GM12878 (cell line): ENCODE data around the gene OR4K14. TPM values are rescaled to one million over a fixed set of nuclear protein-coding genes. Genes with fewer than 3 reads are reported as not detected.

Experiments
- ATAC-seq: fragments of 200-7000 bp; cut with Tn5 transposase; 3 replicates; pipeline ENCODE4 v1.9.1; 2020; ENCODE audit warnings: mild to moderate bottlenecking, moderate library complexity
- BruUV-seq: library from RNA; stranded (reverse); fragments of 400-500 nt; replicated peaks from 2 replicates; lab custom pipeline; 2021; lab: Mats Ljungman, UMichigan
- CTCF ChIA-PET: fragments of 300-600 bp; sonication (Branson Sonifier 250); formaldehyde crosslinking; extraction: SDS; loops from one replicate; lab custom pipeline; 2021; ENCODE audit warnings: inconsistent platforms; lab: Yijun Ruan, JAX
- POLR2A ChIA-PET: fragments of 350-600 bp; formaldehyde crosslinking; extraction: SDS; loops from one replicate; lab custom pipeline; 2021; ENCODE audit warnings: inconsistent platforms; lab: Charles Lee
- RAD21 ChIA-PET: fragments of 300-600 bp; sonication (Branson Sonifier 250); formaldehyde crosslinking; loops from one replicate; lab custom pipeline; 2023; ENCODE audit warnings: antibody characterized with exemption; ENCODE audit not compliant: unreplicated experiment; lab: Charles Lee
- SMC1A ChIA-PET: fragments of 300-600 bp; sonication (Branson Sonifier 250); formaldehyde crosslinking; loops from one replicate; lab custom pipeline; 2023; ENCODE audit not compliant: unreplicated experiment, uncharacterized antibody; lab: Charles Lee
- DNase-seq: peaks from one replicate; pipeline ENCODE4 v3.0.0-alpha.2; 2011; ENCODE audit warnings: low read depth, low spot score
- FAIRE-seq: peaks from 3 replicates; lab custom pipeline; 2011; peaks lifted over from hg19 to GRCh38; lab: Jason Lieb, UNC
- H2AFZ ChIP-seq: 2 replicates; pipeline ENCODE4 v1.6.0; 2011; ENCODE audit warnings: low read depth, low read length, control low read depth; ENCODE audit not compliant: control insufficient read depth
- H3K27ac ChIP-seq: 2 replicates; pipeline ENCODE4 v1.5.1; 2011; ENCODE audit warnings: control low read depth; ENCODE audit not compliant: control insufficient read depth, insufficient read depth
- H3K27me3 ChIP-seq, 2 experiments: replicated peaks in 1 of 2; 2 replicates each; pipeline versions ENCODE4 v1.6.0 to v1.6.1; 2011; ENCODE audit warnings: low read length in 1 of 2; ENCODE audit not compliant: control insufficient read depth in 2 of 2, insufficient read depth in 2 of 2
- H3K36me3 ChIP-seq, 2 experiments: 2 replicates each; pipeline ENCODE4 v1.5.1; 2011; ENCODE audit warnings: low read length in 1 of 2; ENCODE audit not compliant: control insufficient read depth in 2 of 2, insufficient read depth in 2 of 2
- H3K4me1 ChIP-seq: 2 replicates; pipeline ENCODE4 v1.6.1; 2011; ENCODE audit warnings: mild to moderate bottlenecking, low read length, moderate library complexity, mixed read lengths; ENCODE audit not compliant: control insufficient read depth, insufficient read depth
- H3K4me2 ChIP-seq: 2 replicates; pipeline ENCODE4 v1.6.0; 2011; ENCODE audit warnings: control low read depth; ENCODE audit not compliant: control insufficient read depth, insufficient read depth
- H3K4me3 ChIP-seq: fragments of 200-600 bp; sonication (generic); 2 replicates; pipeline ENCODE4 v1.5.1; 2016
- H3K79me2 ChIP-seq: 2 replicates; pipeline ENCODE4 v1.6.0; 2011; ENCODE audit warnings: low read length; ENCODE audit not compliant: control insufficient read depth, insufficient read depth
- H3K9ac ChIP-seq: 2 replicates; pipeline ENCODE4 v1.8.0; 2011; ENCODE audit warnings: low read length, control low read depth, mixed read lengths; ENCODE audit not compliant: control insufficient read depth, insufficient read depth
- H3K9me3 ChIP-seq: replicated peaks from 3 replicates; pipeline ENCODE4 v1.5.1; 2011; ENCODE audit warnings: mild to moderate bottlenecking, low read length; ENCODE audit not compliant: control insufficient read depth, insufficient read depth
- H4K20me1 ChIP-seq: 2 replicates; pipeline ENCODE4 v1.6.0; 2011; ENCODE audit not compliant: control insufficient read depth, insufficient read depth
- CEBPB ChIP-seq, 2 experiments: fragments of 150-350 bp in 1 of 2; IDR thresholded peaks; 2 replicates each; pipeline ENCODE4 v1.6.1; 2012 to 2014; ENCODE audit warnings: low read depth in 2 of 2, low read length in 2 of 2, borderline replicate concordance in 1 of 2, inconsistent platforms in 1 of 2
- ETV6 ChIP-seq, 2 experiments: fragments of 450-650 bp in 1 of 2; IDR thresholded peaks in 1 of 2; conservative IDR thresholded peaks in 1 of 2; 2 replicates each; pipeline ENCODE4 v1.6.1; 2014; ENCODE audit warnings: antibody characterized with exemption in 1 of 2, borderline replicate concordance in 1 of 2, low read depth in 1 of 2, mild to moderate bottlenecking in 1 of 2, moderate library complexity in 1 of 2
- HCFC1 ChIP-seq: fragments of 150-350 bp; IDR thresholded peaks from 2 replicates; pipeline ENCODE4 v1.6.1; 2014; ENCODE audit warnings: low read length
- MEF2A ChIP-seq: IDR thresholded peaks from 2 replicates; pipeline ENCODE4 v1.6.1; 2011; ENCODE audit warnings: low read depth, mild to moderate bottlenecking, low read length, moderate library complexity; ENCODE audit not compliant: insufficient read depth
- MYB ChIP-seq: fragments of 150-350 bp; IDR thresholded peaks from 2 replicates; pipeline ENCODE4 v1.6.1; 2014; ENCODE audit warnings: mild to moderate bottlenecking, low read depth, low read length, borderline replicate concordance
- NBN ChIP-seq: fragments of 450-650 bp; IDR thresholded peaks from 2 replicates; pipeline ENCODE4 v1.6.1; 2016
- PAX5 ChIP-seq: IDR thresholded peaks from 2 replicates; pipeline ENCODE4 v1.6.1; 2011; ENCODE audit warnings: low read depth, low read length, borderline replicate concordance
- PKNOX1 ChIP-seq: fragments of 450-650 bp; IDR thresholded peaks from 2 replicates; pipeline ENCODE4 v1.6.1; 2016; ENCODE audit warnings: mild to moderate bottlenecking
- POLR2A ChIP-seq: IDR thresholded peaks from 2 replicates; pipeline ENCODE4 v1.6.1; 2011; ENCODE audit warnings: low read depth, mild to moderate bottlenecking, low read length
- POU2F2 ChIP-seq: IDR thresholded peaks from 3 replicates; pipeline ENCODE4 v1.6.1; 2011; ENCODE audit warnings: low read depth, mild to moderate bottlenecking, low read length, borderline replicate concordance
- RAD51 ChIP-seq: fragments of 450-650 bp; IDR thresholded peaks from 2 replicates; pipeline ENCODE4 v1.6.1; 2016; ENCODE audit warnings: moderate library complexity, mild to moderate bottlenecking, inconsistent platforms
- SIX5 ChIP-seq: IDR thresholded peaks from 2 replicates; pipeline ENCODE4 v1.6.1; 2011; ENCODE audit warnings: mild to moderate bottlenecking, low read depth, low read length, moderate library complexity; ENCODE audit not compliant: severe bottlenecking
- SMC3 ChIP-seq: IDR thresholded peaks from 2 replicates; pipeline ENCODE4 v1.6.1; 2011; ENCODE audit warnings: low read length, improper control_type of control experiment, borderline replicate concordance
- STAT3 ChIP-seq: IDR thresholded peaks from 2 replicates; pipeline ENCODE4 v1.6.1; 2011; ENCODE audit warnings: low read depth, low read length, improper control_type of control experiment
- TCF7 ChIP-seq: IDR thresholded peaks from 2 replicates; pipeline ENCODE4 v1.6.1; 2014; ENCODE audit warnings: antibody characterized with exemption, borderline replicate concordance
- YBX1 ChIP-seq: fragments of 450-650 bp; IDR thresholded peaks from 2 replicates; pipeline ENCODE4 v1.6.1; 2016; ENCODE audit warnings: antibody characterized with exemption
- ZNF217 ChIP-seq: fragments of 450-650 bp; IDR thresholded peaks from 2 replicates; pipeline ENCODE4 v1.6.1; 2017; ENCODE audit warnings: antibody characterized with exemption, mild to moderate bottlenecking
- ZNF24 ChIP-seq: fragments of 450-650 bp; IDR thresholded peaks from 2 replicates; pipeline ENCODE4 v1.6.1; 2017; ENCODE audit warnings: antibody characterized with exemption, mild to moderate bottlenecking
- ZNF622 ChIP-seq: fragments of 450-650 bp; IDR thresholded peaks from 2 replicates; pipeline ENCODE4 v1.6.1; 2017; ENCODE audit warnings: mild to moderate bottlenecking, inconsistent platforms
- ZNF687 ChIP-seq: fragments of 450-650 bp; IDR thresholded peaks from 2 replicates; pipeline ENCODE4 v1.6.1; 2017; ENCODE audit warnings: mild to moderate bottlenecking, moderate library complexity
- WGBS: methylation state at CpG from one replicate; pipeline ENCODE4 v1.1.6; 2016; ENCODE audit warnings: low lambda C conversion rate; ENCODE audit not compliant: insufficient replicate concordance, insufficient coverage; ENCODE audit errors: missing lambda C conversion rate; 5-methylcytosine and 5-hydroxymethylcytosine counted together
- in situ Hi-C: fragments of 300-500 bp; cut with MboI; formaldehyde crosslinking; loops from 9 replicates; pipeline ENCODE4 v1.14.3; 2018; ENCODE audit warnings: mixed read lengths
- intact Hi-C: fragments of 100-400 bp; cut with micrococcal nuclease; formaldehyde crosslinking; loops from one replicate; pipeline ENCODE4 v1.14.2; 2022; ENCODE audit not compliant: unreplicated experiment
- polyA plus RNA-seq, 11 experiments: library from polyadenylated mRNA; depleted of rRNA in 4 of 11; unstranded in 6 of 11; stranded (reverse) in 5 of 11; fragments of >200 nt; fragmentation: Nextera tagmentation in 4 of 11; fragmentation: Illumina TruSeq in 1 of 11; extraction: Ambion mirVana in 4 of 11; extraction: Trizol in 1 of 11; gene quantifications; 1 replicate in 1 of 11; 2 replicates in 10 of 11; pipeline versions ENCODE4 v1.2.1 to v1.2.3, GENCODE V29; 2011 to 2016; ENCODE audit warnings: inconsistent platforms in 2 of 11, missing spikeins in 2 of 11, low read depth in 1 of 11
- total RNA-seq, 4 experiments: library from RNA; depleted of rRNA in 3 of 4; stranded (reverse); fragments of >200 nt in 3 of 4; fragmentation: Illumina TruSeq in 1 of 4; extraction: Trizol in 1 of 4; gene quantifications; 2 replicates each; pipeline versions ENCODE4 v1.2.1 to v1.2.3, GENCODE V29; 2013 to 2021

Gene OR4K14
- total and polyA plus RNA-seq, 10 of the 15 experiments (the other 5 are each of a cell fraction or from before 2014, with no cell fraction given), result not detected

- FAIRE-seq (no peak), DNase-seq (no peak), ATAC-seq (no peak)
- Histone ChIP-seq H3K4me2 (no peak overlapping the region), H3K4me1 (no peaks in the 10 kb centered on the region), H2AFZ (no peak overlapping the region), H3K79me2 (no peaks in the 10 kb centered on the region), H3K36me3 (no peaks in the 10 kb centered on the region), H3K27me3 (no peaks in the 10 kb centered on the region), H3K9ac (no peak overlapping the region), H4K20me1 (no peaks in the 10 kb centered on the region), H3K4me3 (no peak overlapping the region), H3K27ac (no peak overlapping the region), H3K9me3 (no peaks in the 10 kb centered on the region)
- ChIA-PET CTCF (no interaction called here), POLR2A (no interaction called here), SMC1A (no interaction called here), RAD21 (no interaction called here)
- intact Hi-C loops (no loop called here), in situ Hi-C loops (no loop called here)
- BruUV-seq, result no TSS peak
- WGBS, result 0% methylated on average over 1 of the region's 1 CpG
- TF ChIP-seq NBN (no peak), HCFC1 (no peak), TCF7 (no peak), ZNF24 (no peak), MEF2A (no peak), YBX1 (no peak), PAX5 (no peak), ZNF217 (no peak), CEBPB (IDR thresholded peaks at IDR 0.05; ENCODE audit: borderline replicate concordance in 1 of 2, low read depth in 2 of 2, low read length in 2 of 2) (no peak), MYB (no peak), RAD51 (no peak), SIX5 (no peak), STAT3 (no peak), ZNF687 (no peak), PKNOX1 (no peak), POU2F2 (no peak), SMC3 (no peak), POLR2A (no peak), ETV6 (conservative IDR thresholded peaks at IDR 0.05 in 1 of 2, IDR thresholded peaks at IDR 0.05 in 1 of 2; ENCODE audit: borderline replicate concordance in 1 of 2, low read depth in 1 of 2) (no peak), ZNF622 (no peak)
These were observed 44.3 kb downstream of the OR4K14 start for GRCh38 chr14:19974844-19975243.
